ENCODE data around the gene ASTN1. TPM values are rescaled to one million over a fixed set of nuclear protein-coding genes. Genes with fewer than 3 reads are reported as not detected.
A peak's percentile ranks its signal among the peaks of the same experiment; 100 is the strongest.

Gene ASTN1
- total RNA-seq, 1 experiment from 2014 or later: not detected

GRCh38 chr1:176897350-176898236, 266.9 kb downstream of the ASTN1 start:
- Histone ChIP-seq H2AFZ (ENCODE audit: low read length) (peak overlapping the region; percentile 38; the same call in 1 of the 2 replicates), H3K9ac (ENCODE audit: low read length) (peak overlapping the region; percentile 30; the same call in 1 of the 2 replicates), H3K9me2 (replicated peaks; ENCODE audit: low read length) (no peaks in the 10 kb centered on the region), H3F3A (ENCODE audit: low read length, unreplicated experiment) (no peaks in the 10 kb centered on the region), H3K9me3 (ENCODE audit: low read length) (no peaks in the 10 kb centered on the region), H3K4me3 (ENCODE audit: low read length) (peak overlapping the region; percentile 57), H3K27ac (ENCODE audit: low read length) (no peak overlapping the region), H3K4me2 (ENCODE audit: low read length) (peak overlapping the region; percentile 79), H3K36me3 (ENCODE audit: low read depth, low read length) (no peaks in the 10 kb centered on the region), H3K27me3 (ENCODE audit: low read length) (peaks cover 32% of the 10 kb centered on the region; the same call in 1 of the 2 replicates), H3K4me1 (ENCODE audit: insufficient read depth, low read length) (no peaks in the 10 kb centered on the region), H4K20me1 (ENCODE audit: low read length) (no peaks in the 10 kb centered on the region), H3K79me2 (ENCODE audit: low read length) (no peaks in the 10 kb centered on the region)
- intact Hi-C loops (cut with micrococcal nuclease): loop anchor here (1.0 to 2.0 kb wide), 6 partner anchors 185 to 1049 kb away; no protein-coding TSS in a partner anchor
- ChIA-PET CTCF (interaction anchor here (0.5 to 1.8 kb wide), 3 partner anchors 180 to 359 kb away, joined by 4 to 23 read pairs (median 5); no protein-coding TSS in a partner anchor), POLR2A (ENCODE audit: unreplicated experiment) (no interaction called here)
- TF ChIP-seq, protein P1, sequence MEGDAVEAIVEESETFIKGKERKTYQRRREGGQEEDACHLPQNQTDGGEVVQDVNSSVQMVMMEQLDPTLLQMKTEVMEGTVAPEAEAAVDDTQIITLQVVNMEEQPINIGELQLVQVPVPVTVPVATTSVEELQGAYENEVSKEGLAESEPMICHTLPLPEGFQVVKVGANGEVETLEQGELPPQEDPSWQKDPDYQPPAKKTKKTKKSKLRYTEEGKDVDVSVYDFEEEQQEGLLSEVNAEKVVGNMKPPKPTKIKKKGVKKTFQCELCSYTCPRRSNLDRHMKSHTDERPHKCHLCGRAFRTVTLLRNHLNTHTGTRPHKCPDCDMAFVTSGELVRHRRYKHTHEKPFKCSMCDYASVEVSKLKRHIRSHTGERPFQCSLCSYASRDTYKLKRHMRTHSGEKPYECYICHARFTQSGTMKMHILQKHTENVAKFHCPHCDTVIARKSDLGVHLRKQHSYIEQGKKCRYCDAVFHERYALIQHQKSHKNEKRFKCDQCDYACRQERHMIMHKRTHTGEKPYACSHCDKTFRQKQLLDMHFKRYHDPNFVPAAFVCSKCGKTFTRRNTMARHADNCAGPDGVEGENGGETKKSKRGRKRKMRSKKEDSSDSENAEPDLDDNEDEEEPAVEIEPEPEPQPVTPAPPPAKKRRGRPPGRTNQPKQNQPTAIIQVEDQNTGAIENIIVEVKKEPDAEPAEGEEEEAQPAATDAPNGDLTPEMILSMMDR (conservative IDR thresholded peaks at IDR 0.05; ENCODE audit: low read depth, low read length): peak; percentile 85
- TF ChIP-seq EZH2phosphoT487 (IDR thresholded peaks at IDR 0.05; ENCODE audit: borderline replicate concordance, low read length): no peak
- TF ChIP-seq EZH2 (IDR thresholded peaks at IDR 0.05; ENCODE audit: low read length, unreplicated experiment): no peak
- DNase-seq (peak; percentile 72), ATAC-seq (peak; percentile 80)
- BruUV-seq (replicated peaks): no TSS peak

DNA sequence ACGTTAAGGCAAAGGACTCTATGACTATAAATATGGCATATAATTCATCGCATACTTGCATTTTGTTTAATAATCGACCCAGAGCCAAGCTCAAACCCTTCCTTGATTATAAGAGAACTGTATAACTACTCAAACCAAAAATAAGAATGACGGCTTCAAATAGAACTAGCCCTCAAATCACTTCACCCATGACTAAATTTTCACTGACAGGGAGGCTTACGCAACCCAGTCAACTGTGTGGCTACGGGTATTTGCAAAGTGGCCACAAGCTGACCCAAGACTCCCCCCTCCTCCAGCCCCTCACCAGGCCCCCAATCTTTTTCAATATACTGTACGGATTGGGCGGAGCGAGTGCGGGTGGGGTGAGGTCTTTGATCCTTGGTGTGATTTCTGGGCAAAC, 268.3 kb downstream of the ASTN1 start:
- H3K4me1 ChIP-seq (ENCODE audit: insufficient read depth, low read length): no peaks in the 10 kb centered on the region
- TF ChIP-seq EZH2phosphoT487 (IDR thresholded peaks at IDR 0.05; ENCODE audit: borderline replicate concordance, low read length) (no peak), EZH2 (IDR thresholded peaks at IDR 0.05; ENCODE audit: low read length, unreplicated experiment) (no peak)
- TF ChIP-seq, protein P1 (conservative IDR thresholded peaks at IDR 0.05; ENCODE audit: low read depth, low read length): no peak

More for the DNA sequence above, 268.3 kb downstream of the ASTN1 start:
- CTCF ChIA-PET: no interaction called here
- H3K4me2 ChIP-seq (ENCODE audit: low read length): no peak overlapping the region
- DNase-seq (no peak), ATAC-seq (no peak)
- peaks cover 37% of the 10 kb centered on the region for H3K27me3 ChIP-seq (ENCODE audit: low read length)
- no peaks in the 10 kb centered on the region for H3K79me2 ChIP-seq (ENCODE audit: low read length)
- no peaks in the 10 kb centered on the region for H3F3A ChIP-seq (ENCODE audit: low read length, unreplicated experiment)
- no peak overlapping the region for H2AFZ ChIP-seq (ENCODE audit: low read length)
- H3K36me3 ChIP-seq (ENCODE audit: low read depth, low read length): no peaks in the 10 kb centered on the region
- H3K4me3 ChIP-seq (ENCODE audit: low read length): no peak overlapping the region
- H3K9me3 ChIP-seq (ENCODE audit: low read length): no peaks in the 10 kb centered on the region
- intact Hi-C loops (cut with micrococcal nuclease): loop anchor here (2.0 kb wide), 1 partner anchor 187 kb away; no protein-coding TSS in a partner anchor
- no peaks in the 10 kb centered on the region for H3K9me2 ChIP-seq (replicated peaks; ENCODE audit: low read length)
- POLR2A ChIA-PET (ENCODE audit: unreplicated experiment): interaction anchor here (0.6 kb wide), 1 partner anchor 312 kb away, joined by 3 read pairs; no protein-coding TSS in a partner anchor
- no peaks in the 10 kb centered on the region for H4K20me1 ChIP-seq (ENCODE audit: low read length)
- no peak overlapping the region for H3K27ac ChIP-seq (ENCODE audit: low read length)
- no peak overlapping the region for H3K9ac ChIP-seq (ENCODE audit: low read length)
- no TSS peak for BruUV-seq (replicated peaks)
